IMR-90 (cell line): Measurements from ENCODE around the gene RPL41. TPM values are rescaled to one million over a fixed set of nuclear protein-coding genes. Genes with fewer than 3 reads are reported as not detected.

Experiments used
- ATAC-seq: fragments of 200-7000 bp; cut with Tn5 transposase; 2 replicates; pipeline ENCODE4 v1.9.1; 2020; ENCODE audit warnings: low read depth, mild to moderate bottlenecking, moderate library complexity
- BruUV-seq: library from RNA; stranded (reverse); fragments of 400-500 nt; replicated peaks from 2 replicates; lab custom pipeline; 2021; lab: Mats Ljungman, UMichigan
- CTCF ChIA-PET: fragments of 300-600 bp; formaldehyde crosslinking; extraction: SDS; loops from one replicate; lab custom pipeline; 2021; ENCODE audit warnings: antibody characterized with exemption; lab: Yijun Ruan, JAX
- POLR2A ChIA-PET: fragments of 300-600 bp; sonication (Branson Sonifier 250); formaldehyde crosslinking; loops from one replicate; lab custom pipeline; 2022; ENCODE audit warnings: antibody characterized with exemption; ENCODE audit not compliant: unreplicated experiment; lab: Charles Lee
- DNase-seq: peaks from one replicate; pipeline ENCODE4 v3.0.0; 2013
- H2AFZ ChIP-seq: replicated peaks from 2 replicates; pipeline ENCODE3; 2013; ENCODE audit warnings: low read length, mild to moderate bottlenecking; ENCODE audit not compliant: poor library complexity
- H2AK5ac ChIP-seq: 2 replicates; pipeline ENCODE4 v1.6.1; 2013; ENCODE audit warnings: low read depth, low read length, inconsistent platforms
- H2AK9ac ChIP-seq: replicated peaks from 2 replicates; pipeline ENCODE3; 2013; ENCODE audit warnings: mild to moderate bottlenecking, low read depth, low read length, moderate library complexity; ENCODE audit not compliant: poor library complexity
- H2BK120ac ChIP-seq: 2 replicates; pipeline ENCODE4 v1.6.1; 2013; ENCODE audit warnings: low read depth, low read length, inconsistent platforms
- H2BK15ac ChIP-seq: 3 replicates; pipeline ENCODE4 v1.6.1; 2013; ENCODE audit warnings: low read depth, low read length, inconsistent platforms
- H2BK20ac ChIP-seq: 2 replicates; pipeline ENCODE4 v1.6.1; 2013; ENCODE audit warnings: low read depth, mild to moderate bottlenecking, inconsistent platforms, low read length, moderate library complexity
- H2BK5ac ChIP-seq: 2 replicates; pipeline ENCODE4 v1.6.1; 2013; ENCODE audit warnings: mild to moderate bottlenecking, low read depth, low read length, inconsistent platforms; ENCODE audit not compliant: poor library complexity, severe bottlenecking
- H3K14ac ChIP-seq: replicated peaks from 2 replicates; pipeline ENCODE4 v1.6.1; 2013; ENCODE audit warnings: low read depth, low read length, inconsistent platforms
- H3K18ac ChIP-seq: 2 replicates; pipeline ENCODE4 v1.6.1; 2013; ENCODE audit warnings: low read depth, low read length, control low read depth
- H3K23ac ChIP-seq: 2 replicates; pipeline ENCODE4 v1.6.1; 2013; ENCODE audit warnings: low read depth, low read length, inconsistent platforms
- H3K27ac ChIP-seq: 2 replicates; pipeline ENCODE4 v1.5.1; 2013; ENCODE audit warnings: mild to moderate bottlenecking, control low read depth, low read length; ENCODE audit not compliant: insufficient read depth
- H3K27me3 ChIP-seq: 2 replicates; pipeline ENCODE4 v1.6.1; 2013; ENCODE audit warnings: low read length; ENCODE audit not compliant: control insufficient read depth, insufficient read depth
- H3K36me3 ChIP-seq: 2 replicates; pipeline ENCODE4 v1.6.1; 2013; ENCODE audit warnings: low read length, mixed read lengths; ENCODE audit not compliant: control insufficient read depth, insufficient read depth
- H3K4ac ChIP-seq: 2 replicates; pipeline ENCODE4 v1.6.1; 2013; ENCODE audit warnings: low read depth, low read length, inconsistent platforms
- H3K4me1 ChIP-seq: 2 replicates; pipeline ENCODE4 v1.6.1; 2013; ENCODE audit warnings: low read length, mixed read lengths; ENCODE audit not compliant: control insufficient read depth, insufficient read depth
- H3K4me2 ChIP-seq: 2 replicates; pipeline ENCODE4 v1.6.1; 2013; ENCODE audit warnings: low read depth, mild to moderate bottlenecking, control low read depth, low read length, moderate library complexity
- H3K4me3 ChIP-seq: 2 replicates; pipeline ENCODE4 v1.5.1; 2013; ENCODE audit warnings: low read depth, mild to moderate bottlenecking, control low read depth, low read length, moderate library complexity; ENCODE audit not compliant: insufficient read depth
- H3K56ac ChIP-seq: 2 replicates; pipeline ENCODE4 v1.6.1; 2013; ENCODE audit warnings: low read length, inconsistent platforms; ENCODE audit not compliant: insufficient read depth; ENCODE audit errors: extremely low read depth
- H3K79me1 ChIP-seq, 2 experiments: 2 replicates each; pipeline ENCODE4 v1.6.1; 2013; ENCODE audit warnings: low read length in 2 of 2, inconsistent platforms in 1 of 2, low read depth in 1 of 2
- H3K9ac ChIP-seq: 2 replicates; pipeline ENCODE4 v1.6.1; 2013; ENCODE audit warnings: low read depth, low read length, control low read depth
- H3K9me1 ChIP-seq: 2 replicates; pipeline ENCODE4 v1.6.1; 2013; ENCODE audit warnings: low read length, inconsistent platforms; ENCODE audit not compliant: insufficient read depth
- H3K9me3 ChIP-seq: 2 replicates; pipeline ENCODE4 v1.6.1; 2013; ENCODE audit warnings: low read length; ENCODE audit not compliant: control insufficient read depth, insufficient read depth
- H4K20me1 ChIP-seq: 2 replicates; pipeline ENCODE4 v1.6.1; 2013; ENCODE audit warnings: low read length, inconsistent platforms; ENCODE audit not compliant: insufficient read depth
- H4K5ac ChIP-seq: 2 replicates; pipeline ENCODE4 v1.6.1; 2013; ENCODE audit warnings: mild to moderate bottlenecking, low read depth, low read length, control low read depth
- H4K8ac ChIP-seq, 2 experiments: 2 replicates each; pipeline ENCODE4 v1.6.1; 2013; ENCODE audit warnings: low read depth in 2 of 2, low read length in 2 of 2, control low read depth in 1 of 2, inconsistent platforms in 1 of 2
- H4K91ac ChIP-seq: 2 replicates; pipeline ENCODE4 v1.6.1; 2013; ENCODE audit warnings: low read depth, low read length, inconsistent platforms; ENCODE audit not compliant: insufficient read depth
- CEBPB ChIP-seq: IDR thresholded peaks from 2 replicates; pipeline ENCODE4 v1.6.1; 2012; ENCODE audit warnings: low read depth, low read length, improper control_type of control experiment
- CHD1 ChIP-seq: IDR thresholded peaks from 2 replicates; pipeline ENCODE4 v1.6.1; 2012; ENCODE audit warnings: low read depth, low read length, improper control_type of control experiment
- CTCF ChIP-seq: conservative IDR thresholded peaks from 2 replicates; pipeline ENCODE4 v1.5.1; 2012; ENCODE audit warnings: mild to moderate bottlenecking, low read depth, low read length, improper control_type of control experiment
- ELK1 ChIP-seq: fragments of 150-350 bp; IDR thresholded peaks from 2 replicates; pipeline ENCODE4 v1.6.1; 2016; ENCODE audit warnings: low read depth, mild to moderate bottlenecking, low read length, moderate library complexity, borderline replicate concordance
- FOS ChIP-seq: fragments of 150-350 bp; IDR thresholded peaks from 2 replicates; pipeline ENCODE4 v1.6.1; 2016; ENCODE audit warnings: low read depth, low read length
- MAFK ChIP-seq: IDR thresholded peaks from 2 replicates; pipeline ENCODE4 v1.6.1; 2012; ENCODE audit warnings: low read depth, low read length, improper control_type of control experiment
- MAZ ChIP-seq: IDR thresholded peaks from 2 replicates; pipeline ENCODE4 v1.6.1; 2012; ENCODE audit warnings: low read depth, mild to moderate bottlenecking, low read length, improper control_type of control experiment, moderate library complexity, borderline replicate concordance
- MXI1 ChIP-seq: IDR thresholded peaks from 2 replicates; pipeline ENCODE4 v1.6.1; 2012; ENCODE audit warnings: low read depth, mild to moderate bottlenecking, low read length, moderate library complexity, borderline replicate concordance
- POLR2A ChIP-seq: IDR thresholded peaks from 2 replicates; pipeline ENCODE4 v1.6.1; 2012; ENCODE audit warnings: mild to moderate bottlenecking, low read depth, low read length
- SMC3 ChIP-seq: fragments of 150-350 bp; IDR thresholded peaks from 2 replicates; pipeline ENCODE4 v1.6.1; 2016; ENCODE audit warnings: low read depth, mild to moderate bottlenecking, antibody characterized with exemption, low read length, moderate library complexity
- USF2 ChIP-seq: fragments of 150-350 bp; IDR thresholded peaks from 2 replicates; pipeline ENCODE4 v1.6.1; 2017; ENCODE audit warnings: mild to moderate bottlenecking, antibody characterized with exemption, low read length, low read depth
- WGBS, 2 experiments: methylation state at CpG; one replicate each; pipeline versions ENCODE4 v1.1.5 to v1.1.7; 2013; ENCODE audit warnings: missing lambda C conversion rate in 2 of 2; ENCODE audit not compliant: insufficient read length in 1 of 2; ENCODE audit errors: extremely low coverage in 2 of 2; 5-methylcytosine and 5-hydroxymethylcytosine counted together
- dilution Hi-C: fragments of 300-500 bp; cut with HindIII; formaldehyde crosslinking; loops from one replicate; pipeline ENCODE4 v1.14.3; 2018; ENCODE audit warnings: low sequenced_read_pairs; ENCODE audit not compliant: unreplicated experiment
- in situ Hi-C: fragments of 300-500 bp; cut with MboI; formaldehyde crosslinking; loops from 3 replicates; pipeline ENCODE4 v1.14.3; 2019; ENCODE audit warnings: low sequenced_read_pairs, inconsistent platforms, mixed read lengths
- intact Hi-C: fragments of 100-400 bp; cut with micrococcal nuclease; formaldehyde crosslinking; loops from 2 replicates; pipeline ENCODE4 v1.10.0; 2022
- polyA plus RNA-seq, 3 experiments: library from polyadenylated mRNA; depleted of rRNA; stranded (reverse); fragments of >200 nt; gene quantifications; 2 replicates each; pipeline ENCODE4 v1.2.3, GENCODE V29; 2012; ENCODE audit warnings: low replicate concordance in 1 of 3
- total RNA-seq: library from RNA; depleted of rRNA; stranded (reverse); fragments of >200 nt; gene quantifications from 2 replicates; pipeline ENCODE4 v1.2.3, GENCODE V29; 2012

The RPL41 gene
- total and polyA plus RNA-seq, 2 of the 4 experiments (the other 2 are of a cell fraction): 1,119 to 9,394 TPM

GRCh38 chr12:56117778-56118687 lies 1.6 kb downstream of the RPL41 start, which contains the start of gene ZC3H10:
Gene ZC3H10, plus strand, starts transcription at chr12:56118266. Its CDS starts 2,297 bp downstream, at chr12:56120563.
- peak within 1 kb of the TSS; percentile 86 for H2AK5ac ChIP-seq
- in situ Hi-C loops: no loop called here
- TF ChIP-seq CHD1: peak; percentile 33; the same call in 1 of the 2 replicates
- peak; percentile 34; the same call in 1 of the 2 replicates for TF ChIP-seq USF2
- peak; percentile 58 for TF ChIP-seq CTCF
- TF ChIP-seq ELK1: 0 out of 2 replicates have a peak, but pooled peaks have one; percentile 26
- 0 out of 2 replicates have a peak, but pooled peaks have one; percentile 8 for TF ChIP-seq CEBPB
- TF ChIP-seq MAZ: 0 out of 2 replicates have a peak, but pooled peaks have one; percentile 9
- TF ChIP-seq FOS: no peak
- TF ChIP-seq MAFK: 0 out of 2 replicates have a peak, but pooled peaks have one; percentile 27
- TF ChIP-seq MXI1: peak; percentile 99
- TF ChIP-seq POLR2A: peak; percentile 97
- no peak for TF ChIP-seq SMC3

More at GRCh38 chr12:56117778-56118687, 1.6 kb downstream of the RPL41 start, which contains the start of gene ZC3H10:
- peak within 1 kb of the TSS; percentile 98 for H3K56ac ChIP-seq
- peak within 1 kb of the TSS; percentile 99 for H3K9ac ChIP-seq
- H3K4me3 ChIP-seq: peak within 1 kb of the TSS; percentile 85
- dilution Hi-C loops (no loop called here), intact Hi-C loops (loop anchor here (2.0 kb wide), 4 partner anchors 41 to 141 kb away; partner anchors contain the start of genes ANKRD52 and MYL6)
- no peaks in the 10 kb centered on the region for H3K9me3 ChIP-seq
- no TSS peak for BruUV-seq
- H4K5ac ChIP-seq: peak within 1 kb of the TSS; percentile 45
- no peaks in the 10 kb centered on the region for H3K27me3 ChIP-seq
- peak within 1 kb of the TSS; percentile 99 for H3K4me2 ChIP-seq
- peak within 1 kb of the TSS; percentile 95 for H3K27ac ChIP-seq
- H3K4me1 ChIP-seq: peaks cover 7% of the 10 kb centered on the region
- CTCF ChIA-PET: interaction anchor here (0.7 to 3.9 kb wide), 6 partner anchors 8 to 71 kb away, joined by 3 to 27 read pairs (median 4); partner anchors contain the start of genes ERBB3, ESYT1 and SMARCC2
- H3K36me3 ChIP-seq: peaks cover 18% of the 10 kb centered on the region
- POLR2A ChIA-PET: interaction anchor here (0.5 to 1.5 kb wide), 7 partner anchors 10 to 1202 kb away, joined by 3 to 8 read pairs (median 3); partner anchors contain the start of genes ESYT1 and SMARCC2
- peaks cover 7% of the 10 kb centered on the region for H4K20me1 ChIP-seq
- H3K18ac ChIP-seq: peak within 1 kb of the TSS; percentile 14; the same call in 1 of the 2 replicates
- peak; percentile 76 for ATAC-seq
- H3K79me1 ChIP-seq: peaks cover 7 to 55% of the 10 kb centered on the region in 2 experiments; a peak in 3 of 4 replicates
- H2AFZ ChIP-seq: peak within 1 kb of the TSS; percentile 85
- DNase-seq: peak; percentile 100
- peak within 1 kb of the TSS; percentile 86 to 97 for H4K8ac ChIP-seq
- H2BK120ac ChIP-seq: 0 out of 2 replicates have a peak within 1 kb of the TSS, but pooled peaks have one; percentile 3
- H2BK5ac ChIP-seq: peak within 1 kb of the TSS; percentile 94
- peak within 1 kb of the TSS; percentile 78 for H2AK9ac ChIP-seq
- no peak within 1 kb of the TSS for H2BK15ac ChIP-seq
- peak within 1 kb of the TSS; percentile 99 for H3K4ac ChIP-seq
- H3K14ac ChIP-seq: peak within 1 kb of the TSS; percentile 100
- 0% methylated on average over 50 of the region's 61 CpGs; no CpG with 5 or more reads in 1 of the 2 experiments for WGBS, 2 experiments
- peak within 1 kb of the TSS; percentile 99 for H3K23ac ChIP-seq
- H4K91ac ChIP-seq: peak within 1 kb of the TSS; percentile 96
- H3K9me1 ChIP-seq: no peaks in the 10 kb centered on the region
- no peak within 1 kb of the TSS for H2BK20ac ChIP-seq
